ENCODE results near the gene CCN2. TPM values are rescaled to one million over a fixed set of nuclear protein-coding genes. Genes with fewer than 3 reads are reported as not detected.

The CCN2 gene
- total RNA-seq, 1 experiment from 2014 or later: 51.8 TPM

- DNase-seq (ENCODE audit: low read depth): no peak
These were observed 16.8 kb upstream of the CCN2 start for GRCh38 chr6:131967948-131968347.

- DNase-seq (ENCODE audit: low read depth): peak; percentile 97
These were observed 15.3 kb upstream of the CCN2 start for GRCh38 chr6:131966443-131966842.

- no peak for DNase-seq (ENCODE audit: low read depth)
These were observed 11.9 kb upstream of the CCN2 start for GRCh38 chr6:131963063-131963462.

GRCh38 chr6:131960371-131961133, 9.4 kb upstream of the CCN2 start:
- peak; percentile 38 for DNase-seq (ENCODE audit: low read depth)

- DNase-seq (ENCODE audit: low read depth): no peak
These were observed 7.6 kb upstream of the CCN2 start for GRCh38 chr6:131958542-131959470.

GRCh38 chr6:131958095-131958494, 6.9 kb upstream of the CCN2 start:
- no peak for DNase-seq (ENCODE audit: low read depth)

- DNase-seq (ENCODE audit: low read depth): no peak
These were observed 4.7 kb upstream of the CCN2 start for GRCh38 chr6:131955876-131956275.

GRCh38 chr6:131955192-131955591, 4.0 kb upstream of the CCN2 start:
- DNase-seq (ENCODE audit: low read depth): no peak

GRCh38 chr6:131954775-131955107, 3.6 kb upstream of the CCN2 start:
- DNase-seq (ENCODE audit: low read depth): peak; percentile 75

GRCh38 chr6:131954059-131954774, 3.0 kb upstream of the CCN2 start:
- peak; percentile 18 for DNase-seq (ENCODE audit: low read depth)

- no peak for DNase-seq (ENCODE audit: low read depth)
These were observed 1.8 kb upstream of the CCN2 start for GRCh38 chr6:131952886-131953509.

GRCh38 chr6:131951576-131952230, 531 bp upstream of the CCN2 start:
- DNase-seq (ENCODE audit: low read depth): no peak

GRCh38 chr6:131949909-131950766, 1.0 kb downstream of the CCN2 start:
- peak; percentile 97 for DNase-seq (ENCODE audit: low read depth)

- DNase-seq (ENCODE audit: low read depth): no peak
These were observed 1.6 kb downstream of the CCN2 start for GRCh38 chr6:131949620-131949908.

- DNase-seq (ENCODE audit: low read depth): peak; percentile 60
These were observed 2.2 kb downstream of the CCN2 start for GRCh38 chr6:131948692-131949619.

GRCh38 chr6:131947986-131948661, 3.0 kb downstream of the CCN2 start:
- DNase-seq (ENCODE audit: low read depth): no peak

- no peak for DNase-seq (ENCODE audit: low read depth)
These were observed 3.9 kb downstream of the CCN2 start for GRCh38 chr6:131946992-131947955.

Measured in LHCN-M2 (cell line).